GM19240 (cell line): ENCODE measurements around the gene WHRN.

Experiments used
- DNase-seq: peaks from one replicate; pipeline ENCODE4 v3.0.0; 2011; ENCODE audit warnings: low spot score; ENCODE audit not compliant: insufficient read length

Gene WHRN

GRCh38 chr9:114450833-114451706 lies 54.2 kb downstream of the WHRN start:
- peak; percentile 36 for DNase-seq

GRCh38 chr9:114450181-114450580 lies 55.1 kb downstream of the WHRN start:
- no peak for DNase-seq

- DNase-seq: no peak
These were observed 56.0 kb downstream of the WHRN start for GRCh38 chr9:114449236-114449635.

- no peak for DNase-seq
These were observed 56.6 kb downstream of the WHRN start for GRCh38 chr9:114448706-114449105.

- no peak for DNase-seq
These were observed 58.4 kb downstream of the WHRN start for GRCh38 chr9:114446672-114447450.

GRCh38 chr9:114446036-114446435 lies 59.2 kb downstream of the WHRN start:
- no peak for DNase-seq

- no peak for DNase-seq
These were observed 59.7 kb downstream of the WHRN start for GRCh38 chr9:114445616-114446015.

GRCh38 chr9:114442022-114442421 lies 63.3 kb downstream of the WHRN start:
- DNase-seq: no peak

- no peak for DNase-seq
These were observed 67.8 kb downstream of the WHRN start for GRCh38 chr9:114437401-114437893.

GRCh38 chr9:114434878-114435311 lies 70.4 kb downstream of the WHRN start:
- peak; percentile 34 for DNase-seq

- DNase-seq: no peak
These were observed 71.5 kb downstream of the WHRN start for GRCh38 chr9:114433720-114434255.

GRCh38 chr9:114433086-114433485 lies 72.2 kb downstream of the WHRN start:
- DNase-seq: no peak

GRCh38 chr9:114432323-114433067 lies 72.8 kb downstream of the WHRN start:
- no peak for DNase-seq

- DNase-seq: no peak
These were observed 73.5 kb downstream of the WHRN start for GRCh38 chr9:114431770-114432169.

- no peak for DNase-seq
These were observed 74.3 kb downstream of the WHRN start for GRCh38 chr9:114431003-114431402.

- no peak for DNase-seq
These were observed 74.8 kb downstream of the WHRN start for GRCh38 chr9:114430457-114430856.

- DNase-seq: no peak
These were observed 75.8 kb downstream of the WHRN start for GRCh38 chr9:114429488-114429887.

GRCh38 chr9:114428466-114428865 lies 76.8 kb downstream of the WHRN start:
- no peak for DNase-seq

- DNase-seq: no peak
These were observed 77.6 kb downstream of the WHRN start for GRCh38 chr9:114427644-114428043.

GRCh38 chr9:114426046-114426948 lies 79.0 kb downstream of the WHRN start:
- no peak for DNase-seq
